GM19240 (cell line): ENCODE data around the gene SPACA7.

Experiments
- DNase-seq: peaks from one replicate; pipeline ENCODE4 v3.0.0; 2011; ENCODE audit warnings: low spot score; ENCODE audit not compliant: insufficient read length

Gene SPACA7

GRCh38 chr13:112376050-112376681, at the start of gene SPACA7:
Gene SPACA7, plus strand, starts transcription at chr13:112376355. Its CDS starts 31 bp downstream, at chr13:112376386.
- no peak for DNase-seq

- DNase-seq: no peak
Observed at GRCh38 chr13:112326821-112327370, 49.3 kb upstream of the SPACA7 start.

GRCh38 chr13:112328936-112329335, 47.2 kb upstream of the SPACA7 start:
- DNase-seq: no peak

GRCh38 chr13:112329376-112329775, 46.8 kb upstream of the SPACA7 start:
- no peak for DNase-seq

GRCh38 chr13:112330066-112330465, 46.1 kb upstream of the SPACA7 start:
- no peak for DNase-seq

GRCh38 chr13:112330479-112331381, 45.4 kb upstream of the SPACA7 start:
- no peak for DNase-seq

GRCh38 chr13:112331675-112332074, 44.5 kb upstream of the SPACA7 start:
- DNase-seq: no peak

GRCh38 chr13:112332727-112333126, 43.4 kb upstream of the SPACA7 start:
- no peak for DNase-seq

- DNase-seq: no peak
Observed at GRCh38 chr13:112333756-112334543, 42.2 kb upstream of the SPACA7 start.

- no peak for DNase-seq
Observed at GRCh38 chr13:112335135-112335534, 41.0 kb upstream of the SPACA7 start.

GRCh38 chr13:112341446-112341845, 34.7 kb upstream of the SPACA7 start:
- DNase-seq: no peak

- DNase-seq: no peak
Observed at GRCh38 chr13:112341976-112342735, 34.0 kb upstream of the SPACA7 start.

- no peak for DNase-seq
Observed at GRCh38 chr13:112342841-112343361, 33.3 kb upstream of the SPACA7 start.

GRCh38 chr13:112343591-112343990, 32.6 kb upstream of the SPACA7 start:
- DNase-seq: no peak

- no peak for DNase-seq
Observed at GRCh38 chr13:112345826-112346172, 30.4 kb upstream of the SPACA7 start.

- no peak for DNase-seq
Observed at GRCh38 chr13:112346173-112346898, 29.8 kb upstream of the SPACA7 start.

- DNase-seq: no peak
Observed at GRCh38 chr13:112346899-112347229, 29.3 kb upstream of the SPACA7 start.

- no peak for DNase-seq
Observed at GRCh38 chr13:112347986-112348385, 28.2 kb upstream of the SPACA7 start.

GRCh38 chr13:112348642-112349345, 27.4 kb upstream of the SPACA7 start:
- no peak for DNase-seq

GRCh38 chr13:112349681-112350080, 26.5 kb upstream of the SPACA7 start:
- DNase-seq: no peak
